HG03457 (cell line): ENCODE measurements around the gene DGCR2.
"Not testable (repeated sequence)": the region's sequence is repeated elsewhere in the genome, so short reads cannot be mapped to it uniquely, and the experiment has no call there.

Experiments used
- ATAC-seq: cut with Tn5 transposase; IDR thresholded peaks from one replicate; pipeline ENCODE4 v1.9.1; 2021; ENCODE audit warnings: moderate number of reproducible peaks; ENCODE audit not compliant: unreplicated experiment

The DGCR2 gene

GRCh38 chr22:19012308-19012986 is 109.8 kb downstream of the DGCR2 start:
- no peak for ATAC-seq

GRCh38 chr22:19011611-19012010 is 110.6 kb downstream of the DGCR2 start:
- ATAC-seq = not testable (repeated sequence)

GRCh38 chr22:19011075-19011474 is 111.1 kb downstream of the DGCR2 start:
- ATAC-seq = no peak

- ATAC-seq = no peak
Observed at GRCh38 chr22:19005905-19006304, 116.3 kb downstream of the DGCR2 start.

GRCh38 chr22:19004471-19004870 is 117.7 kb downstream of the DGCR2 start:
- no peak for ATAC-seq

GRCh38 chr22:19003508-19003907 is 118.7 kb downstream of the DGCR2 start:
- ATAC-seq = no peak

- ATAC-seq = no peak
Observed at GRCh38 chr22:19002684-19003038, 119.6 kb downstream of the DGCR2 start.

- ATAC-seq = no peak
Observed at GRCh38 chr22:19001204-19001603, 121.0 kb downstream of the DGCR2 start.

GRCh38 chr22:19000106-19000505 is 122.1 kb downstream of the DGCR2 start:
- not testable (repeated sequence) for ATAC-seq

- no peak for ATAC-seq
Observed at GRCh38 chr22:18999416-18999815, 122.8 kb downstream of the DGCR2 start.

GRCh38 chr22:18999008-18999407 is 123.2 kb downstream of the DGCR2 start:
- no peak for ATAC-seq

- no peak for ATAC-seq
Observed at GRCh38 chr22:18997925-18998315, 124.3 kb downstream of the DGCR2 start.

GRCh38 chr22:18997306-18997924 is 124.8 kb downstream of the DGCR2 start:
- ATAC-seq = no peak

GRCh38 chr22:18996376-18996900 is 125.8 kb downstream of the DGCR2 start:
- ATAC-seq = no peak

GRCh38 chr22:18995327-18995711 is 126.9 kb downstream of the DGCR2 start:
- ATAC-seq = no peak

GRCh38 chr22:18994701-18995326 is 127.4 kb downstream of the DGCR2 start:
- no peak for ATAC-seq

- no peak for ATAC-seq
Observed at GRCh38 chr22:18994056-18994455, 128.2 kb downstream of the DGCR2 start.

GRCh38 chr22:18992543-18993198 is 129.5 kb downstream of the DGCR2 start:
- no peak for ATAC-seq

- no peak for ATAC-seq
Observed at GRCh38 chr22:18991821-18992442, 130.3 kb downstream of the DGCR2 start.

GRCh38 chr22:18991138-18991432 is 131.1 kb downstream of the DGCR2 start:
- no peak for ATAC-seq

- no peak for ATAC-seq
Observed at GRCh38 chr22:18990355-18991137, 131.7 kb downstream of the DGCR2 start.
